ENCODE measurements around the gene PPP1R18. TPM values are rescaled to one million over a fixed set of nuclear protein-coding genes. Genes with fewer than 3 reads are reported as not detected.

The PPP1R18 gene
- total RNA-seq, 4 donors from 2014 or later = 4.7 to 52.8 (median 9.0) TPM

DNA sequence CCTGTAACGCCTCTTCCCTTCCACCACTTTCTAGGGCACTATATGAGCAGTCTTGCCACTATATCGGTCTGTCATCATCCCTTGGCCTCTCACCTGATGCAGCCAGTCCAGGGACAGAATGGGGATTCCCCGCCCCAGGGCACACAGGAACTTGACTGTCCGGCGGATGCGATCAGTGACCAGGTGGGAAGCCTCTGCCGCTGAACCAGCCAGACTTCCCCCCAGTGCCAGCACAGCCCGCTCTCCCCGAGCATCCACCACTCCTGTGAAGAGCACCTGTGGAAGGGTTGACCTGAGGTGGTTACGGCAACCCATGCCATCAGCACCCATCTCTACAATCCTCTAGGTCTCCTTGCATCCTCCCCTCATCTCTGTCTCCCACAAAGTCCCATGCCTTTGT is 16.6 kb upstream of the PPP1R18 start:
- H3K36me3 ChIP-seq = no peaks in the 10 kb centered on the region
- no peaks in the 10 kb centered on the region for H3K27me3 ChIP-seq
- no peak overlapping the region for H3K4me3 ChIP-seq
- no peak for DNase-seq
- no peaks in the 10 kb centered on the region for H3K9me3 ChIP-seq
- no peak overlapping the region for H3K27ac ChIP-seq
- no peaks in the 10 kb centered on the region for H3K4me1 ChIP-seq
- no peak for TF ChIP-seq POLR2A (IDR thresholded peaks at IDR 0.05)
- TF ChIP-seq, protein P1, sequence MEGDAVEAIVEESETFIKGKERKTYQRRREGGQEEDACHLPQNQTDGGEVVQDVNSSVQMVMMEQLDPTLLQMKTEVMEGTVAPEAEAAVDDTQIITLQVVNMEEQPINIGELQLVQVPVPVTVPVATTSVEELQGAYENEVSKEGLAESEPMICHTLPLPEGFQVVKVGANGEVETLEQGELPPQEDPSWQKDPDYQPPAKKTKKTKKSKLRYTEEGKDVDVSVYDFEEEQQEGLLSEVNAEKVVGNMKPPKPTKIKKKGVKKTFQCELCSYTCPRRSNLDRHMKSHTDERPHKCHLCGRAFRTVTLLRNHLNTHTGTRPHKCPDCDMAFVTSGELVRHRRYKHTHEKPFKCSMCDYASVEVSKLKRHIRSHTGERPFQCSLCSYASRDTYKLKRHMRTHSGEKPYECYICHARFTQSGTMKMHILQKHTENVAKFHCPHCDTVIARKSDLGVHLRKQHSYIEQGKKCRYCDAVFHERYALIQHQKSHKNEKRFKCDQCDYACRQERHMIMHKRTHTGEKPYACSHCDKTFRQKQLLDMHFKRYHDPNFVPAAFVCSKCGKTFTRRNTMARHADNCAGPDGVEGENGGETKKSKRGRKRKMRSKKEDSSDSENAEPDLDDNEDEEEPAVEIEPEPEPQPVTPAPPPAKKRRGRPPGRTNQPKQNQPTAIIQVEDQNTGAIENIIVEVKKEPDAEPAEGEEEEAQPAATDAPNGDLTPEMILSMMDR (IDR thresholded peaks at IDR 0.05) = no peak

GRCh38 chr6:30700340-30700739 is 13.9 kb upstream of the PPP1R18 start:
- Histone ChIP-seq H3K4me1 (no peaks in the 10 kb centered on the region), H3K27me3 (no peaks in the 10 kb centered on the region), H3K27ac (no peak overlapping the region), H3K4me3 (no peak overlapping the region), H3K9me3 (no peaks in the 10 kb centered on the region), H3K36me3 (no peaks in the 10 kb centered on the region)
- no peak for DNase-seq
- TF ChIP-seq POLR2A (IDR thresholded peaks at IDR 0.05) = no peak
- TF ChIP-seq, protein P1 (IDR thresholded peaks at IDR 0.05) = no peak

DNA sequence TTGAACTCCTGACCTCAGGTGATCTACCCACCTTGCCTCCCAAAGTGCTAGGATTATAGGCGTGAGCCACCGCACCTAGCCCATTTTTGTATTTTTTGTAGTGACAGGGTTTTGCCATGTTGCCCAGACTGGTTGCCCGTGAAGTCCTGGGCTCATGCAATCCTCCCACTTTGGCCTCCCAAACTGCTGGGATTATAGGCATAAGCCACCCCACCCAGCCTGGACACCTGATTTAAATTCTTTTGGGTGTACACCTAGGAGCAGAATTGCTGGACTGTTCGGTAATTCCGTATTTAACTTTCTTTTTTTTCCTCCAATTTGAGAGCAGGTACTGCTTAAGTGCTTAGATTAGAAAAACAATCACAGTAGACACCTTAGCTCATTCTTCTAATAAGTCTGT is 10.0 kb upstream of the PPP1R18 start:
- Histone ChIP-seq H3K4me3 (no peak overlapping the region), H3K36me3 (no peaks in the 10 kb centered on the region), H3K27me3 (no peaks in the 10 kb centered on the region), H3K4me1 (peaks cover 0 to 1% (median 0%) of the 10 kb centered on the region in 4 donors), H3K27ac (no peak overlapping the region), H3K9me3 (no peaks in the 10 kb centered on the region)
- no peak for TF ChIP-seq POLR2A (IDR thresholded peaks at IDR 0.05)
- DNase-seq = no peak

DNA sequence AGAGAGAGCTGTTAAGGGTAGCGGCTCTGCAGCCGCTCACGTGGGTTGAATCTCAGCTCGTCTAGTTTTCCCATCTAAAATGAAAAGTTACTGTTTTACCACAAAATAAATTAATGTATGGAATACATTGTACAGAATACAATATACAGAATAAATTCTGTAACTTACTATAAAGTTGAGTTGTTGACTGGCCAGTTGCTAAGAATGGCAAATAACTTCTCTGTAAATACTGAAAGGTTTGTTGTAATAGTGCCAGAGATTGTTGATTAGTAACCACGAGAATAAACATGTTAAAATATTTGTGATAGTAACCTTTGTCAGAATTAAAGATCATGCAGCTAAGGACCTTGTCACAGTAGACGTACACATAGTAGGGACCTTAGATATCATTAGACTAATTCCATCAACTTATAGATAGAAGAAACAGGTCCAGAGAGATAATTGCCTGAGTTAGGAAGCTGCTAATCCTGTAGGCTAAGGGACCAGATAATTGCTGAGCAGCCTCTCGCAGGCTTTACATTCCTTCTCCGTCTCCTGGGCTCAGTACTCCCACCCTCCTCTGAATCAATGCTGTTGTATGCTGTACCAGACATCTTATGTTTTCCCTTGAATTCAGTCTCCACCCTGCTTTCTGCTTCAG is 4.9 kb upstream of the PPP1R18 start:
- TF ChIP-seq, protein P1 (IDR thresholded peaks at IDR 0.05) = no peak
- no peak for TF ChIP-seq POLR2A (IDR thresholded peaks at IDR 0.05)
- peaks cover 0 to 36% (median 26%) of the 10 kb centered on the region in 4 donors for H3K4me1 ChIP-seq
- peak overlapping the region; percentile 56 to 77 (median 68) for H3K4me3 ChIP-seq

DNA sequence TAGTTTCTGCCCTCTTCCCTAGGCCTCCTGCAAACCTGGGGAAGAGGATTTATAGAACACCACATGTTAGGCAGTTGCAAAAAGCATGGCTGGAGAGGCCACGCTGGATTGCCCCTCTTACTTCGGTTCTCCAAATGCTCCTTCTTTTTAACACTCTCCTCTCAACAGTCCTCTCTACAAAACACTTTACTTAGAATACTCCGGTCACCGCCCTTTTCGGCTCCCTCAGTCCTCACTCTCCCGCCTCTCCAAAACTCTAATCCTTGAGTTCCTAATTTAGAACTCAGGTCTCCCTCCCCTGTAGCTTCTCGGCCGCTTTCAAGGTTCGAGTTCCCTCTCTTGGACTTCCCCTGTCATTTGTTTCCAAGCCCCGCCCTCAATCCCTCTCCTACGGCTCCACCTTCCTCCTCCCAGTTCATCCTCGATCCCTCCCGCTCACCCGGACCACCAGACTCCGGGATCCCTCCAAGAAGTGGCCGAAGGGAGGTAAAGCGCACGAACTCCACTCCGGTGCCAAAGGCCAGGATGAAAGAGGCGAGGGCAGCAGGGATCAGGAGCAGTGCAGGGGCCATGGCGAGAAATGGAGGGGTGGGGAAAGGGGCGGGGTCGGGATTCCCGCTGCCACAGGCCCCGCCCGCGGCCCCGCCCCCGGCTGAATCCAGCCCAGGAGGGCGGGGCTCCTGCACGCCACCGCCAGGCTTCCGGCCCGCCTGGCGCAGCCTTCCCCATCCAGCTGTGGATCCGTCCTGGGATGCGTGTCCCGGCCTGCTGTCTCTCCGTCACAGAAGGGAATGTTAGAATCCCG is 4.2 kb upstream of the PPP1R18 start, which contains the start of gene NRM:
NRM (minus strand) TSS at position 582 of the 805 bp plus-strand sequence; CDS start at position 572, 10 bp downstream.
- H3K4me3 ChIP-seq = peak within 1 kb of the TSS; percentile 56 to 77 (median 68)
- no peaks in the 10 kb centered on the region for H3K9me3 ChIP-seq
- no peaks in the 10 kb centered on the region for H3K27me3 ChIP-seq
- H3K27ac ChIP-seq = peak within 1 kb of the TSS; percentile 51 to 98 (median 88)
- peak; percentile 88 to 92 (median 92) for DNase-seq
- H3K36me3 ChIP-seq = no peaks in the 10 kb centered on the region
- peaks cover 0 to 36% (median 26%) of the 10 kb centered on the region in 4 donors for H3K4me1 ChIP-seq
- no peak for TF ChIP-seq POLR2A (IDR thresholded peaks at IDR 0.05)
- TF ChIP-seq, protein P1 (IDR thresholded peaks at IDR 0.05) = no peak

More for the DNA sequence above, 4.9 kb upstream of the PPP1R18 start:
- peak overlapping the region; percentile 51 to 98 (median 88) for H3K27ac ChIP-seq
- H3K27me3 ChIP-seq = no peaks in the 10 kb centered on the region
- no peaks in the 10 kb centered on the region for H3K9me3 ChIP-seq
- no peak for DNase-seq
- H3K36me3 ChIP-seq = no peaks in the 10 kb centered on the region

GRCh38 chr6:30689985-30690384 is 3.5 kb upstream of the PPP1R18 start:
- Histone ChIP-seq H3K9me3 (no peaks in the 10 kb centered on the region), H3K27me3 (no peaks in the 10 kb centered on the region), H3K36me3 (no peaks in the 10 kb centered on the region), H3K4me1 (peaks cover 0 to 36% (median 26%) of the 10 kb centered on the region in 4 donors), H3K4me3 (peak overlapping the region; percentile 56 to 77 (median 68)), H3K27ac (peak overlapping the region; percentile 51 to 98 (median 88))
- TF ChIP-seq, protein P1 (IDR thresholded peaks at IDR 0.05) = no peak
- TF ChIP-seq POLR2A (IDR thresholded peaks at IDR 0.05) = no peak
- no peak for DNase-seq
